Right atrium auricular region (tissue), 2 donors: ENCODE results near the gene SLC22A23. TPM values are rescaled to one million over a fixed set of nuclear protein-coding genes. Genes with fewer than 3 reads are reported as not detected.

ENCODE experiments used
- DNase-seq: peaks from one replicate; pipeline ENCODE4 v3.0.0-alpha.2; 2019; ENCODE audit warnings: low spot score
- H3K27ac ChIP-seq, 2 donors: fragments of 200-600 bp; sonication (generic); 1 replicate in 1 of 2; 2 replicates in 1 of 2; pipeline ENCODE4 v1.5.1; 2016 to 2019
- H3K27me3 ChIP-seq, 2 donors: fragments of 200-600 bp; sonication (generic); one replicate each; pipeline versions ENCODE4 v1.5.1 to v1.6.0; 2017 to 2019
- H3K36me3 ChIP-seq: fragments of 200-600 bp; sonication (generic); one replicate; pipeline ENCODE4 v1.5.1; 2016
- H3K4me1 ChIP-seq, 2 donors: fragments of 200-600 bp; sonication (generic); one replicate each; pipeline versions ENCODE4 v1.5.1 to v1.6.0; 2017 to 2019
- H3K4me3 ChIP-seq, 2 donors: fragments of 200-600 bp; sonication (generic); 1 replicate in 1 of 2; 2 replicates in 1 of 2; pipeline ENCODE4 v1.5.1; 2017 to 2019; ENCODE audit warnings: mild to moderate bottlenecking in 1 of 2, moderate library complexity in 1 of 2
- H3K9me3 ChIP-seq, 2 donors: fragments of 200-600 bp; sonication (generic); one replicate each; pipeline ENCODE4 v1.5.1; 2019
- CTCF ChIP-seq, 2 donors: fragments of 200-600 bp; sonication (generic); IDR thresholded peaks; one replicate each; pipeline ENCODE4 v1.5.1; 2019; ENCODE audit warnings: antibody characterized with exemption in 2 of 2
- total RNA-seq, 2 donors: library from RNA; depleted of rRNA; stranded (reverse); fragments of >200 nt; gene quantifications; one replicate each; pipeline ENCODE4 v1.1.0, GENCODE V29; 2016

Gene SLC22A23
- total RNA-seq, 2 donors from 2014 or later, result 2.9 to 7.2 TPM

DNA sequence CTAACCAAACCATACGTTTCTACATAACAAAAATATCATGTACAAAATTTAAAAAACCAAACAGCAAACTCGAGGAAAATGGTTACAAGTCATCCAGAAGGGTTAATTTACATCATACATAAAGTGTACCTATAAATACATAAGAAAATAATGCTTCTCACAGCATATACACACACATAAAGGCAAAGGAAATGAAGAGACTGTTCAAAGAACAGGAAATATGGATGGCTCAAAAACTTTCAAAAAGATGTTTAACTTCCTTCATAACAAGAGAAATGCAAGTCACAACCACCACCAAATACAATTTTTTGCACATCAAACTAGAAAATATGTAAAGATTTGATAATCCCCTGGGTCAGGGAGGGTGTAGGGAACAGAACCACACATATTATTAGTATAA lies 7.5 kb downstream of the SLC22A23 start:
- Histone ChIP-seq H3K4me1 (no peaks in the 10 kb centered on the region), H3K36me3 (no peaks in the 10 kb centered on the region), H3K9me3 (no peaks in the 10 kb centered on the region), H3K27ac (no peak overlapping the region), H3K4me3 (no peak overlapping the region), H3K27me3 (no peaks in the 10 kb centered on the region)
- DNase-seq, result no peak
- TF ChIP-seq CTCF (IDR thresholded peaks at IDR 0.05), result no peak

DNA sequence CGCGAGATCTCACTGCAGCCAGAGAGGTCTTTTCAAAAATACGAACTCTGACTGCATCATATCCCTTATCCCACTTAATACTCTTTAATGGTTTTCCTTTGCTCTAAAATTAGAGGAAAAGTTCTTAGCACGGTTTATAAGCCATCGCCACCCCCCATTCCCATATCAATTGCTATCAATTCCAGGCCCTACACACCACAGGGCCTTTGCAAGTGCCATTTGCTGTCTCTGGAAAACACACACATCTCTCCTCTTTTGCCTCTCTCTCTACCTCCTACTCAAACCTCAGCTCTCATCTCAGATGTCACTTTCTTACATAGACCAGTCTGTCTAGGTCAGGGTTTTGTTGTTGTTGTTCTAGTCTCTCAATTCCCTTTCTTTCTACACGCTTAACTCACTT lies 9.8 kb downstream of the SLC22A23 start:
- Histone ChIP-seq H3K4me3 (no peak overlapping the region), H3K27ac (no peak overlapping the region), H3K4me1 (no peaks in the 10 kb centered on the region), H3K36me3 (no peaks in the 10 kb centered on the region), H3K9me3 (no peaks in the 10 kb centered on the region), H3K27me3 (no peaks in the 10 kb centered on the region)
- TF ChIP-seq CTCF (IDR thresholded peaks at IDR 0.05), result no peak
- no peak for DNase-seq

GRCh38 chr6:3446184-3446583 lies 10.7 kb downstream of the SLC22A23 start:
- H3K27ac ChIP-seq, result no peak overlapping the region
- no peaks in the 10 kb centered on the region for H3K27me3 ChIP-seq
- no peaks in the 10 kb centered on the region for H3K4me1 ChIP-seq
- H3K9me3 ChIP-seq, result no peaks in the 10 kb centered on the region
- H3K4me3 ChIP-seq, result no peak overlapping the region
- no peak for DNase-seq
- TF ChIP-seq CTCF (IDR thresholded peaks at IDR 0.05), result no peak
- H3K36me3 ChIP-seq, result no peaks in the 10 kb centered on the region

- Histone ChIP-seq H3K4me1 (no peaks in the 10 kb centered on the region), H3K27ac (no peak overlapping the region), H3K9me3 (no peaks in the 10 kb centered on the region), H3K27me3 (no peaks in the 10 kb centered on the region), H3K4me3 (no peak overlapping the region), H3K36me3 (no peaks in the 10 kb centered on the region)
- TF ChIP-seq CTCF (IDR thresholded peaks at IDR 0.05), result no peak
- no peak for DNase-seq
Measured at GRCh38 chr6:3444276-3445088, 12.4 kb downstream of the SLC22A23 start.

DNA sequence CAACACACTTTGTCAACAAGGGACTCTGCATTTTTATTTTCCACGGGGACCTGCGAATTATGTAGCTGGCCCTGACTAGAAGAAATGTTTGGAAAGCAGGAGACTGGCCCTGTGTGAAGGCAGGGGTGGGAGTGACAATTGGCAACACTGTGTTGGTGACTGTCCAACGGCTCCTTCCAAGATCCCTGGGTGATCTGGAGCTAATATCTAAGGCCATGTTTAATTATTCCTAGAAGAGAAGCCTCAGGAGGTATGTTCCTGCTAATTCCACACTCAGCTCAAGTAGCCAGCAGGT lies 13.7 kb downstream of the SLC22A23 start:
- no peaks in the 10 kb centered on the region for H3K4me1 ChIP-seq
- no peak for DNase-seq
- H3K9me3 ChIP-seq, result no peaks in the 10 kb centered on the region
- H3K4me3 ChIP-seq, result no peak overlapping the region
- no peak overlapping the region for H3K27ac ChIP-seq
- no peak for TF ChIP-seq CTCF (IDR thresholded peaks at IDR 0.05)
- H3K36me3 ChIP-seq, result no peaks in the 10 kb centered on the region
- H3K27me3 ChIP-seq, result no peaks in the 10 kb centered on the region
